Keratinocyte (primary cell): ENCODE data around the gene RBBP5. TPM values are rescaled to one million over a fixed set of nuclear protein-coding genes. Genes with fewer than 3 reads are reported as not detected.

ENCODE experiments used
- DNase-seq: peaks from one replicate; pipeline ENCODE4 v3.0.0-alpha.2; 2011; ENCODE audit warnings: low read depth, missing footprints, low spot score
- FAIRE-seq: peaks from 2 replicates; lab custom pipeline; 2011; peaks lifted over from hg19 to GRCh38; lab: Jason Lieb, UNC
- H2AFZ ChIP-seq: 2 replicates; pipeline ENCODE4 v1.6.0; 2012; ENCODE audit warnings: low read length, control low read depth, inconsistent platforms; ENCODE audit not compliant: control insufficient read depth
- H3K27ac ChIP-seq: 2 replicates; pipeline ENCODE4 v1.5.1; 2011; ENCODE audit warnings: low read length; ENCODE audit not compliant: control insufficient read depth, insufficient read depth
- H3K27me3 ChIP-seq: 3 replicates; pipeline ENCODE4 v1.6.0; 2011; ENCODE audit warnings: low read length; ENCODE audit not compliant: control insufficient read depth, insufficient read depth; ENCODE audit errors: extremely low read depth
- H3K36me3 ChIP-seq, 2 experiments: 2 replicates in 1 of 2; 3 replicates in 1 of 2; pipeline ENCODE4 v1.5.1; 2011; ENCODE audit warnings: low read length in 2 of 2, mild to moderate bottlenecking in 1 of 2; ENCODE audit not compliant: control insufficient read depth in 2 of 2, insufficient read depth in 2 of 2; ENCODE audit errors: extremely low read depth in 1 of 2
- H3K4me1 ChIP-seq: 3 replicates; pipeline ENCODE4 v1.5.1; 2011; ENCODE audit warnings: low read length; ENCODE audit not compliant: control insufficient read depth, insufficient read depth; ENCODE audit errors: extremely low read depth
- H3K4me2 ChIP-seq: 3 replicates; pipeline ENCODE4 v1.6.0; 2011; ENCODE audit warnings: low read depth, low read length; ENCODE audit not compliant: control insufficient read depth, insufficient read depth; ENCODE audit errors: extremely low read depth
- H3K4me3 ChIP-seq, 3 experiments: fragments of 200-600 bp in 1 of 3; sonication (generic) in 1 of 3; 2 replicates in 2 of 3; 3 replicates in 1 of 3; pipeline ENCODE4 v1.5.1; 2011 to 2016; ENCODE audit warnings: low read length in 3 of 3, mild to moderate bottlenecking in 3 of 3, control low read depth in 2 of 3, inconsistent platforms in 1 of 3, low read depth in 1 of 3, mixed read lengths in 1 of 3, mixed run types in 1 of 3, moderate library complexity in 1 of 3; ENCODE audit not compliant: control insufficient read depth in 2 of 3, insufficient read depth in 2 of 3; ENCODE audit errors: extremely low read depth in 1 of 3
- H3K79me2 ChIP-seq: 2 replicates; pipeline ENCODE4 v1.6.0; 2012; ENCODE audit warnings: low read length; ENCODE audit not compliant: control insufficient read depth, insufficient read depth
- H3K9ac ChIP-seq: 3 replicates; pipeline ENCODE4 v1.6.0; 2011; ENCODE audit warnings: low read length; ENCODE audit not compliant: control insufficient read depth, insufficient read depth; ENCODE audit errors: extremely low read depth
- H3K9me1 ChIP-seq: 3 replicates; pipeline ENCODE4 v1.6.0; 2011; ENCODE audit warnings: low read length; ENCODE audit not compliant: control insufficient read depth, insufficient read depth; ENCODE audit errors: extremely low read depth
- H3K9me3 ChIP-seq: 2 replicates; pipeline ENCODE4 v1.5.1; 2012; ENCODE audit warnings: low read depth, low read length; ENCODE audit not compliant: control insufficient read depth
- H4K20me1 ChIP-seq: 3 replicates; pipeline ENCODE4 v1.6.0; 2011; ENCODE audit warnings: low read length; ENCODE audit not compliant: control insufficient read depth, insufficient read depth; ENCODE audit errors: extremely low read depth
- CTCF ChIP-seq, 3 experiments: IDR thresholded peaks in 1 of 3; conservative IDR thresholded peaks in 1 of 3; optimal IDR thresholded peaks in 1 of 3; 2 replicates in 2 of 3; 3 replicates in 1 of 3; pipeline versions ENCODE3 to v1.5.1; 2011; ENCODE audit warnings: low read length in 3 of 3, mild to moderate bottlenecking in 3 of 3, moderate library complexity in 2 of 3, control low read depth in 1 of 3, inconsistent platforms in 1 of 3; ENCODE audit not compliant: insufficient read depth in 2 of 3; ENCODE audit errors: extremely low read depth in 1 of 3
- EZH2 ChIP-seq: IDR thresholded peaks from one replicate; pipeline ENCODE4 v1.6.1; 2012; ENCODE audit warnings: inconsistent platforms, mild to moderate bottlenecking, low read length, moderate library complexity
- dilution Hi-C: fragments of 300-500 bp; cut with MboI; formaldehyde crosslinking; loops from one replicate; pipeline ENCODE4 v1.7.0; 2020; ENCODE audit warnings: low sequenced_read_pairs; ENCODE audit not compliant: extremely low pct_ligation_motif_present
- polyA plus RNA-seq, 5 experiments: library from polyadenylated mRNA; depleted of rRNA in 3 of 5; stranded (reverse) in 3 of 5; stranded (forward) in 1 of 5; unstranded in 1 of 5; fragments of >200 nt; gene quantifications; 1 replicate in 1 of 5; 2 replicates in 3 of 5; 3 replicates in 1 of 5; pipeline versions ENCODE4 v1.2.1 to v1.2.3, GENCODE V29; 2011 to 2012; ENCODE audit warnings: missing spikeins in 2 of 5, low read depth in 1 of 5, low replicate concordance in 1 of 5

RBBP5 gene
- polyA plus RNA-seq, 1 donor (not counting 4 experiments of a cell fraction or from before 2014, with no cell fraction given), result 12.3 TPM

- H3K27me3 ChIP-seq, result no peaks in the 10 kb centered on the region
Measured at GRCh38 chr1:205074513-205074912, 47.3 kb downstream of the RBBP5 start.

GRCh38 chr1:205074084-205074483 lies 47.7 kb downstream of the RBBP5 start:
- no peaks in the 10 kb centered on the region for H4K20me1 ChIP-seq
- DNase-seq (no peak), FAIRE-seq (no peak)
- peak overlapping the region; percentile 70 for H3K27ac ChIP-seq
- no peaks in the 10 kb centered on the region for H3K27me3 ChIP-seq
- H3K4me2 ChIP-seq, result peak overlapping the region; percentile 62
- H3K9me3 ChIP-seq, result no peaks in the 10 kb centered on the region
- H3K36me3 ChIP-seq, result peaks cover 0 to 1% of the 10 kb centered on the region in 2 experiments
- H3K79me2 ChIP-seq, result no peaks in the 10 kb centered on the region
- peaks cover 20% of the 10 kb centered on the region for H3K4me1 ChIP-seq
- no peak overlapping the region for H3K4me3 ChIP-seq
- TF ChIP-seq EZH2, result no peak
- peak overlapping the region; percentile 51 for H3K9ac ChIP-seq
- H3K9me1 ChIP-seq, result no peaks in the 10 kb centered on the region
- dilution Hi-C loops, result no loop called here
- no peak overlapping the region for H2AFZ ChIP-seq

More at GRCh38 chr1:205074513-205074912, 47.3 kb downstream of the RBBP5 start:
- FAIRE-seq (no peak), DNase-seq (no peak)
- Histone ChIP-seq H4K20me1 (no peaks in the 10 kb centered on the region), H3K4me2 (no peak overlapping the region), H3K4me3 (no peak overlapping the region), H3K9ac (no peak overlapping the region), H3K9me1 (no peaks in the 10 kb centered on the region), H3K36me3 (peaks cover 0 to 1% of the 10 kb centered on the region in 2 experiments), H3K27ac (no peak overlapping the region), H2AFZ (no peak overlapping the region), H3K4me1 (peaks cover 20% of the 10 kb centered on the region), H3K79me2 (no peaks in the 10 kb centered on the region), H3K9me3 (no peaks in the 10 kb centered on the region)
- dilution Hi-C loops, result no loop called here
- no peak for TF ChIP-seq CTCF (optimal IDR thresholded peaks at IDR 0.05 in 1 of 3, IDR thresholded peaks at IDR 0.05 in 1 of 3, conservative IDR thresholded peaks at IDR 0.05 in 1 of 3; ENCODE audit: extremely low read depth in 1 of 3, insufficient read depth in 2 of 3, low read length in 3 of 3)
- no peak for TF ChIP-seq EZH2

GRCh38 chr1:205073511-205073910 lies 48.3 kb downstream of the RBBP5 start:
- Histone ChIP-seq H3K27ac (peak overlapping the region; percentile 70), H3K4me2 (peak overlapping the region; percentile 62), H2AFZ (peak overlapping the region; percentile 62), H3K9me1 (no peaks in the 10 kb centered on the region), H3K36me3 (no peaks in the 10 kb centered on the region), H3K79me2 (no peaks in the 10 kb centered on the region), H3K9me3 (no peaks in the 10 kb centered on the region), H4K20me1 (no peaks in the 10 kb centered on the region), H3K9ac (peak overlapping the region; percentile 51), H3K4me1 (peaks cover 20% of the 10 kb centered on the region), H3K4me3 (peak overlapping the region in 1 of 3 experiments; percentile 26), H3K27me3 (no peaks in the 10 kb centered on the region)
- FAIRE-seq, result no peak
- DNase-seq, result peak; percentile 68
- dilution Hi-C loops, result no loop called here
- no peak for TF ChIP-seq EZH2
- TF ChIP-seq CTCF (optimal IDR thresholded peaks at IDR 0.05 in 1 of 3, IDR thresholded peaks at IDR 0.05 in 1 of 3, conservative IDR thresholded peaks at IDR 0.05 in 1 of 3; ENCODE audit: extremely low read depth in 1 of 3, insufficient read depth in 2 of 3, low read length in 3 of 3), result no peak
